GM19043 (cell line): ENCODE data around the gene BRI3.

Experiments used
- ATAC-seq: cut with Tn5 transposase; IDR thresholded peaks from one replicate; pipeline ENCODE4 v1.9.1; 2021; ENCODE audit warnings: low read depth; ENCODE audit not compliant: unreplicated experiment

BRI3 gene, protein sequence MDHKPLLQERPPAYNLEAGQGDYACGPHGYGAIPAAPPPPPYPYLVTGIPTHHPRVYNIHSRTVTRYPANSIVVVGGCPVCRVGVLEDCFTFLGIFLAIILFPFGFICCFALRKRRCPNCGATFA

GRCh38 chr7:98280791-98281756, at the start of gene BRI3:
BRI3 (plus strand) TSS chr7:98281686; CDS start chr7:98281796, 110 bp downstream.
- ATAC-seq, result peak; percentile 72

DNA sequence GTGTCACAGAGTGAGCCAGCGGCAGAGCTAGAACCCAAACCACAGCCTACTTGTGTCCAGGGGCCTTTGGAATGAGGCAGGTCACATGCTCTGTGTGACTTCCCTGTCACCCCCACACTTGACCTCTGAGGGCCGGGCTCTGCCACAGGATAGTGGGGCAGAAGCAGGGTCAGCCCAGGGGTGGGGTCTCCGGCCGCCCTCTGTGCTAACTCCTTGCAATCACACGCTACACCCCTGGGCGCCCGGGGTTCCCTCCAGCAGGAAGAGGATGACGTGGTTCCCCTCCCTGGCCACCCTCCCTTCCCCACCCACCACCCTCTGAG, 49.3 kb upstream of the BRI3 start:
- ATAC-seq, result no peak

GRCh38 chr7:98232799-98233198, 48.7 kb upstream of the BRI3 start:
- no peak for ATAC-seq

DNA sequence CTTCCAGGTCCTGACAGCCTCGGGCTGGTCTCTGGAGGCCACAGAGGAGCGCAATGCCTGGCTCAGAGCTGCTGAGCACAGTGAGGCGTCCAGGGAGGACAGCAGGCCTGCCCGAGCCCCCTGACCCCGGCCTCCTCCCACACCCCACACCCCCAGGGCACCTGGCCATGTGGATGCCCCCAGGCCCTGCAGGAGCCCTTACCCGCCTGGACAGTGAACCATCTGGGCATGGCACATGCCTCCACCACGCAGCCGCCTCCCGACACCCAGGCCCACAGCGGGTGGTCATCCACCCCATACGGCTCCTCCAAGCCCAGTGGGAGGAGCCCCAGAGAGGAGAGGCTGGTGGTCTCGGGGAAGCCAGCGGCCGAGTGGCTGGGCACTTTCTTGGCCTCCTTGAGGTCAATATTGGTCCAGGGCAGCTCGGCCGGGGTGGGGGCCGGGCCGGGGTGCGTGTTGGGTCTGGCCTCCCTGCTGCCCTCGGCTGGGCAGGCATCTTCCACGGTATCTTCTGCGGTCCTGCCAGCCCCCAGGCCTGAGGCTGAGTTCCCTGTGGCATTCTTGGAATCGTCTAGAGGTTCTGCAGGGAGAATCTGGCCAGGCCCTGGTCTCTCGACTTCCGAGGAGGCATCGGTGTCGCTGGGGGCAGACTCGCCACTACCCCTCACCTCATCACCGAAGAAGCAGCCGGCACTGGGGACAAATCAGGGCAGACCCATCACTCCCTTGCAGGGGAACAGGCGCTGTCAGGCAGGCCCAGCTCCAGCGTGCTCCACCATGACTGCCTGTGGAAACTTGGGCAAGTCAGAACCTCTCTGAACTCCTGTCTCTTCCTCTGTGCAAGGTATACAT, 48.0 kb upstream of the BRI3 start:
- ATAC-seq, result no peak

GRCh38 chr7:98234429-98235147, 46.9 kb upstream of the BRI3 start:
- ATAC-seq, result no peak

- no peak for ATAC-seq
These were observed 45.6 kb upstream of the BRI3 start for GRCh38 chr7:98235901-98236300.

GRCh38 chr7:98236355-98237185, 44.9 kb upstream of the BRI3 start:
- ATAC-seq, result no peak

- ATAC-seq, result no peak
These were observed 43.4 kb upstream of the BRI3 start for GRCh38 chr7:98238076-98238475.

- ATAC-seq, result no peak
These were observed 42.5 kb upstream of the BRI3 start for GRCh38 chr7:98238976-98239375.

DNA sequence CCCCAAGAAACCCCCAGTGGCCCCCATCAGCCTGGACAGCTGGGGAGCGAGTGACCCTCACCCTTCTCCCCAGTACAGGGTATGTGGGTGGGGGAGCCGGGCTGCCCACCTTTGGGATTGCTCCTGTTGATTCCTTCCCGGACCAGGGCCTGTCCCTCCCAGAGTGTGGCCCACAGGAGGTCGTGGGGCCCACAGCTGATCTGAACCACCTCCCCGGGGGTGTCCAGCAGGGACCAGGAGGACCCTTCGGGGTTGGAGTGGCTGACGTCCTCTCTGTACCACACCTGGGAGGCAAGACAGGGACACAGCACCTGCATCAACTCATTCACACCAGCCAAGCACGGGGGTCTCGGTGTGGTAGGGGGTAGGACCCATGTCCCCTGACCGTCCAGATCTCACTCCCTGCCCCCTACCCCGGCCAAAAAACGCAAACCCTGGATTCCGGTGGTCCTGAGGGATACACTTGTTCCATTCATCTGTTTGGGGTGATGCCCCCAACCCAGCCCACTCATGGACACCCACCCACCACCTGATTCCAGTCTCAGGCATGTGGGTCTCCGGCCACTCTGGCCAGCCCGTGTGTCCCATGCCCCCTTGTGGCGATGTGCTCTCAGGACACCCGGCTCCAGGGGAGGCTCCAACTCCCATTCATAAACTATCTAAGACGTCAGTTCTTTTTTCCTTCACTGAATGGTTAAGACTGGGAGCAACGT, 40.4 kb upstream of the BRI3 start:
- ATAC-seq, result no peak

DNA sequence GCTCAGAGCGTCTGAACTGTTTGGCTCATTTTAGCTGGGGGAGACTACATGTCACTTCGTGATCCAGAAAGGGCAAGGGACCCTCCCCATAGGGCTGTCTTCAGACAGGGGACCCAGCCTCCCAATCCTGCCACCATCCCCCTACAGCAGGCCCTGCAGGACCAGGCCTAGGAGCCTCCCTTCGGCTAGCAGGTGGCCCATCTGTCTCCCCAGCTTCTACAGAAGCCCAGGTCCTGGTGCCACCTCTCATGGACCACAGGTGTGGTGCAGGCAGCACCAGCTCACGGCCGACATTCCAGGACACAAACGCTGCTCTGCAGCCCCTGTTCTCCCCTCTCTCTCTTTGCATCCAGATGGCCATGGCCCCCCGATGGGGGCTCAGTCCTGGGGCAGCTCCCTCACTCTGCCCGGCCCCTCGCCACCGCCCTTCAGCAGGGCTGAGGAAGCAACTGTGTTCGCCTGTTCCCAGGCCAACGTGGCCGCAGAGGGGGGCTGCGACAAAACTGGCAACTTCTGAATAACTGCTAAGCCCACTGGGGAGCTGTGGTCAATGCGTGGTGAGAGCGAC, 39.7 kb upstream of the BRI3 start:
- ATAC-seq, result no peak

DNA sequence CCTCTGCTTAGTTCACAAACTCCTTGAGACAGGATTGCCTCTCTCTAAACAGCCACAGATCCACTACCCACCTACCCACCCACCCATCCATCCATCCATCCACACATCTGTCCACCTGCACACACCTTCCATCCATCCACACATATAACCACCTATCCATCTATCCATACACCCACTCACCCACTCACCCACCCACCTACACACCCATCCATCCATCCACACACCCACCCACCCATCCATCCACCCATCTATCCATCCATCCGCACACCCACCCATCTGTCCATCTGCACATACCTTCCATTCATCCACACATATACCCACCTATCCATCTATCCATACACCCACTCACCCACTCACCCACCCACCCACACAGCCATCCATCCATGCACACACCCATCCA, 39.1 kb upstream of the BRI3 start:
- ATAC-seq, result no peak

GRCh38 chr7:98242934-98243333, 38.6 kb upstream of the BRI3 start:
- ATAC-seq, result no peak

DNA sequence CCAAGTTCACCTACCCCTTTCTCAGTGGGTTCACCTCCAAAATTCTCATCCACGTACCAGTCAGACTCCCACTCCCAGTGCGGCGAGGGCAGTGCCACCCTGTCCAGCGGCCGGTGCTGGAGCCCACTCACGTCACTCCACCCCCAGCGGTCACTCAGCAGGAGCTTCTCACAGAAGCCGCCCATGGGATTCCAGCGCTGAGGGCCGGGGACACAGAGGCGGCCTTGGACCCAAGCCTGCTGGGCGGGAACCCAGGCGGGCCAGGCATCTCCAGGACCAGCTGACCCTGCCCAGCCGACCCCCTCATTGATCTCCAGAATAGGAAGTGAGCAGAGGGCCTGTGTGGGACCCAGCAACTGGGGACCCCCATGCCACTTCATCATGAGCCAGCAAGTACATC, 36.6 kb upstream of the BRI3 start:
- ATAC-seq, result no peak

DNA sequence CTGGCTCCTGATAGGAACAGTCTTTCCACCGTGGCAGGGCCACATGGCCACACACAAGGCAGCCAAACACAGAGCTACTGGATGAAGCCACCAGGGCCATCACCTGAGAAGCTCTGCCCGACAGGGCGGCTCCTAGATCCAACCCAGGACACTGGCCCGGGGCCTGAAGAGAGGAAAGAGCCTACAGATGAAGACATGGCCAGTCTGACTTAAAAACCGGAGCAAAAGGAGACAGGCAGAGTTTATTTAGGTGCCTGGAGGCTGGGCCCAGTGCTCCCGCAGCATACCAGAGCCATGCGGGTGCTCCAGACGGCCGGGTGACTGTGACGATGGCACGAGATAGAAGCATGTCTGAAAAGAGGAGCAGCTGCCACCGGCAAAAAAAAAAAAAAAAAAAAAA, 33.3 kb upstream of the BRI3 start:
- ATAC-seq, result no peak

GRCh38 chr7:98249106-98249505, 32.4 kb upstream of the BRI3 start:
- no peak for ATAC-seq

GRCh38 chr7:98250789-98251188, 30.7 kb upstream of the BRI3 start:
- no peak for ATAC-seq

DNA sequence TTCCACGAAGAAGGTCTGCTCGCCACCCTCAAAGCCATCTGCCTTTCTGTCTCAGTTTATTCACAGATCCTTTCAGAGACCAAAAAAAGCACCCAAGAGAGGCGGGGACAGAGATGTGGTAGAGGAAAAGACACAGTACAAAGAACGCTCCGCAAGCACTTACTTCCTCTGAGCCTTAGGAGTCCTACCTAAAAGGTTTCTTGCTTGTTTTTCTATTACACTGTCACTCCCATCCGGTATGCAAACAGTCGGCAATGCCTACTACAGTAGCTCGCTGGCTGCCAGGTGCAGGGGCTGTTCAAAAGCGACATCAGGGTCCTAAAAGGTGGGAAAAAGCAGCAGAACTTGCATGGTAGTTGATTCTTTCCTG, 30.3 kb upstream of the BRI3 start:
- ATAC-seq, result no peak
